Esophagus (tissue), 2 donors: ENCODE data around the gene OBSCN. TPM values are rescaled to one million over a fixed set of nuclear protein-coding genes. Genes with fewer than 3 reads are reported as not detected.

Experiments used
- H3K27ac ChIP-seq, 2 donors: one replicate each; pipeline ENCODE4 v1.5.1; 2013; ENCODE audit warnings: low read depth in 2 of 2, mild to moderate bottlenecking in 2 of 2, inconsistent platforms in 1 of 2, low read length in 1 of 2, moderate library complexity in 1 of 2
- H3K27me3 ChIP-seq, 2 donors: one replicate each; pipeline ENCODE4 v1.6.1; 2013; ENCODE audit warnings: low read length in 2 of 2, control low read depth in 1 of 2, mild to moderate bottlenecking in 1 of 2; ENCODE audit not compliant: insufficient read depth in 2 of 2, control insufficient read depth in 1 of 2
- H3K36me3 ChIP-seq, 2 donors: one replicate each; pipeline ENCODE4 v1.6.1; 2013; ENCODE audit warnings: low read length in 1 of 2; ENCODE audit not compliant: control insufficient read depth in 2 of 2, insufficient read depth in 2 of 2
- H3K4me1 ChIP-seq, 2 donors: one replicate each; pipeline ENCODE4 v1.6.1; 2013; ENCODE audit warnings: low read length in 1 of 2; ENCODE audit not compliant: control insufficient read depth in 2 of 2, insufficient read depth in 2 of 2
- H3K4me3 ChIP-seq, 2 donors: one replicate each; pipeline ENCODE4 v1.5.1; 2013; ENCODE audit warnings: low read length in 2 of 2, mild to moderate bottlenecking in 2 of 2, low read depth in 1 of 2, moderate library complexity in 1 of 2
- H3K9me3 ChIP-seq, 2 donors: one replicate each; pipeline ENCODE4 v1.6.1; 2013; ENCODE audit warnings: mild to moderate bottlenecking in 2 of 2, low read depth in 1 of 2, low read length in 1 of 2, moderate library complexity in 1 of 2; ENCODE audit not compliant: control insufficient read depth in 2 of 2, insufficient read depth in 1 of 2
- WGBS, 2 donors: extraction: QIAGEN DNeasy Blood & Tissue Kit; methylation state at CpG; one replicate each; pipeline ENCODE4 v1.1.7; 2013; 5-methylcytosine and 5-hydroxymethylcytosine counted together
- polyA plus RNA-seq, 2 donors: library from polyadenylated mRNA; stranded (reverse); fragments of 200-250 nt; gene quantifications; one replicate each; pipeline ENCODE4 v1.2.3, GENCODE V29; 2013
- donor health status: healthy with polysubstance abuse.
- donor health status: Bipolar disorder and iron deficiency.

Gene OBSCN
- polyA plus RNA-seq, 2 donors: 7.7 to 20.6 TPM

GRCh38 chr1:228285661-228286504 is 78.0 kb downstream of the OBSCN start:
- Histone ChIP-seq H3K9me3 (no peaks in the 10 kb centered on the region), H3K27ac (no peak overlapping the region), H3K4me3 (no peak overlapping the region), H3K36me3 (peaks cover 0 to 22% of the 10 kb centered on the region in 2 donors), H3K27me3 (no peaks in the 10 kb centered on the region), H3K4me1 (no peaks in the 10 kb centered on the region)
- 93 to 94% methylated on average over 26 of the region's 26 CpGs for WGBS, 2 donors

GRCh38 chr1:228286505-228287417 is 78.9 kb downstream of the OBSCN start:
- Histone ChIP-seq H3K27me3 (no peaks in the 10 kb centered on the region), H3K36me3 (peaks cover 0 to 19% of the 10 kb centered on the region in 2 donors)
- 93 to 94% methylated on average over 28 of the region's 28 CpGs for WGBS, 2 donors

GRCh38 chr1:228287541-228288425 is 79.9 kb downstream of the OBSCN start:
- H3K36me3 ChIP-seq: peaks cover 0 to 18% of the 10 kb centered on the region in 2 donors
- H3K4me1 ChIP-seq: no peaks in the 10 kb centered on the region
- H3K27me3 ChIP-seq: no peaks in the 10 kb centered on the region
- WGBS, 2 donors: 93 to 95% methylated on average over 31 to 32 of the region's 32 CpGs
- H3K4me3 ChIP-seq: no peak overlapping the region
- no peak overlapping the region for H3K27ac ChIP-seq
- H3K9me3 ChIP-seq: no peaks in the 10 kb centered on the region

More at GRCh38 chr1:228286505-228287417, 78.9 kb downstream of the OBSCN start:
- Histone ChIP-seq H3K9me3 (no peaks in the 10 kb centered on the region), H3K4me3 (no peak overlapping the region), H3K4me1 (no peaks in the 10 kb centered on the region), H3K27ac (no peak overlapping the region)

GRCh38 chr1:228288536-228289238 is 80.8 kb downstream of the OBSCN start:
- H3K9me3 ChIP-seq: no peaks in the 10 kb centered on the region
- peaks cover 0 to 14% of the 10 kb centered on the region in 2 donors for H3K36me3 ChIP-seq
- no peak overlapping the region for H3K4me3 ChIP-seq
- H3K4me1 ChIP-seq: no peaks in the 10 kb centered on the region
- H3K27me3 ChIP-seq: no peaks in the 10 kb centered on the region
- 87 to 89% methylated on average over 18 of the region's 18 CpGs for WGBS, 2 donors
- no peak overlapping the region for H3K27ac ChIP-seq

- 84 to 86% methylated on average over 12 of the region's 12 CpGs for WGBS, 2 donors
- no peaks in the 10 kb centered on the region for H3K4me1 ChIP-seq
- no peaks in the 10 kb centered on the region for H3K9me3 ChIP-seq
- H3K4me3 ChIP-seq: no peak overlapping the region
- H3K27me3 ChIP-seq: no peaks in the 10 kb centered on the region
- peaks cover 0 to 15% of the 10 kb centered on the region in 2 donors for H3K36me3 ChIP-seq
- no peak overlapping the region for H3K27ac ChIP-seq
Observed at GRCh38 chr1:228289239-228289849, 81.5 kb downstream of the OBSCN start.

- Histone ChIP-seq H3K27ac (no peak overlapping the region), H3K9me3 (no peaks in the 10 kb centered on the region), H3K4me1 (no peaks in the 10 kb centered on the region), H3K4me3 (no peak overlapping the region), H3K36me3 (peaks cover 0 to 15% of the 10 kb centered on the region in 2 donors), H3K27me3 (no peaks in the 10 kb centered on the region)
- 92 to 94% methylated on average over 22 of the region's 22 CpGs for WGBS, 2 donors
Observed at GRCh38 chr1:228289996-228290881, 82.4 kb downstream of the OBSCN start.

- Histone ChIP-seq H3K27ac (no peak overlapping the region), H3K4me3 (no peak overlapping the region), H3K4me1 (no peaks in the 10 kb centered on the region), H3K9me3 (no peaks in the 10 kb centered on the region), H3K27me3 (no peaks in the 10 kb centered on the region), H3K36me3 (peaks cover 0 to 10% of the 10 kb centered on the region in 2 donors)
- WGBS, 2 donors: 84 to 85% methylated on average over 16 of the region's 16 CpGs
Observed at GRCh38 chr1:228291906-228292608, 84.2 kb downstream of the OBSCN start.
